T1000 (cell line): Measurements from ENCODE around the gene ZNF683.
"Not testable (repeated sequence)": the region's sequence is repeated elsewhere in the genome, so short reads cannot be mapped to it uniquely, and the experiment has no call there.

Source experiments
- DNase-seq: peaks from one replicate; lab custom pipeline; 2025; ENCODE audit warnings: mixed read lengths; lab: John Stamatoyannopoulos, UW

ZNF683 gene

DNA sequence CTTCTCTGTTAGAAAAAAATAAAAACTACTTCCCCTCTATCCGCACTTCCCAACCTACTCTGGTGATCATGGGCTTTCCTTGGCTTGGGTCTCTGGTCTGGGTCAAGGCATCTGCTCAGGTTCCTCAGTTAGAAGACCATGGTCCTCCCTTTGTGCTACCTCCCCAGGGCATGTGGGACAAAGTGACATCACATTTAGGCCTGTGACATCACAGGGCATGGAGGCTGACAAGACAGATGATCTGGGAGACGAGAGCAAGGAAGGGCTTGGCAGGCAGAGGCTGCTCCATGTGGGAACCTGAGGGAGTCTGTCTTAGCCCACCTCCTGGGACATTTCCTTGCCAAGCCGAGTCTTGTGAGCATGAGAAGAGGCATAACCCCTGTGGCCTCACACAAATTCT, at the start of gene ZNF683:
ZNF683 (minus strand) TSS at position 140 of the 400 bp plus-strand sequence. CDS start 4,179 bp downstream, outside the sequence.
- DNase-seq = not testable (repeated sequence)

DNA sequence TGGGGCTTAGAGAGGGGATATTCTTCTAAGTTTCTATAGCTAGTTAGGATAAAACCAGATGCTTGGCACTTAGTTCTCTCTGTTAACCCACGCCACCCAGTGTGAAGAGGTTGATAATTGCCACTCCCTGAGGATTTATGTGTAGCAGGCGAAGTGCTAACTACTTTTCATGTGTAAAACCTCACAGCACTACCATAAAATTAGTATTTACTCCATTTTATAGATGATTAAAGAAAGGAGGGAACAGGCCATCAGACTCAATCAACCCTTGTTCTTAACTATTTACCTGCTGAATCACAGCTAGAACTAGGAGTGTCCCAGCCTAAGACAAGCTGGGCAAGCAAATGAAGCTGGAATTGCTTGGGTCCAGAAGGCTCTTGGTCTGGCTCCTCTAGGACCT, 46.9 kb upstream of the ZNF683 start:
- DNase-seq = no peak

DNA sequence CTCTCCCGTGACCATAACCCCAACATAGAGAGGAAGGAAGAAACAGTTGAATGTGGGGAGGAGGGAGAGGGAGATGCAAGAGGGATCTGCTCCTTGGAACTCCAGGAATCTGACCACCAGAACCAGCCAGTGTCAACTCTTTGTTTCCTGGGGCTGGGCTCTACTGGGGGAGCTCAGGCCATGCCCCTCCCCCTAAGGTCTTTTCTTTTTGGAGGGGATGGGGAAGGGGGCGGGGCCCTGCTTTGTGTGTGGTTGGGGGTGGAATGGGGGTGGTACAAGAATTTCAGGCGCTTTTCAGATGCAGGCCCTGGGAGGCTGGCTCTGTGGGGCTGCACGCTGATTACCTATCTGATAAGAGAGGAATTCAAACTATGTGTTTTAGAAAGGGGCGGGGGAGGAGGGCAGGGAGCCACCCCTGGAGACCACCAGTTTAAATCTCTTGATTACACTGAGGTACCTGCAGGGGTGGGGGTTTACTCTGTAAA, 46.4 kb upstream of the ZNF683 start:
- DNase-seq = no peak

DNA sequence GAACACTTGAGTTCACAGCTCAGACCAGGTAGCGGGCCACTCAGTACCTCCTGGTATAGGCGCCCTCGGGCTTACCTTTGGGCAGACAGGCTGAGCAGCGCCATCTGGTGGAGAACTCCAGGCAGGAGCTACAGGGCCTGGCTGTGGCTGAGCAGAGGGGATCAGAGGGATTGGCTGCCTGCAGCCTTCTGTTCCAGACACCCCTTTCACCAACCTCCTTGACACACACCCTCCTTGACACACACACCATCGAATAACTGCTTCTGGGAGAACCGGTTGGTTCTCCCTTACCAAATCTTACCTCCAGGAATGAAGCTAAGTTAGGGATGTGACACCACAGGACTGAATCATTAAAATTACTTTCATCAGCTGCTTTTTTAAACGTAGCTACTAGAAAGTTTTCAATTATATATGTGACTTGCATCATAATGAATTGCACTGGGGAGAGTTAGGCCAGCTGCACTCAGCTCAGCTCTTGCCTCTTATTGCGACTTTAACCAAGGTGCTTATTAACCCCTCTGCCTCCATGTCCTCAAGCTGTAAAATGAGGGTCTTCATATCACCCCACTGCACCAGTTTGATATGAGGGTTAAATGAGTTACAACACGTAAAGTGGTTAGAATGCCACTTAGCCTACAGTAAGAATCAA, 44.7 kb upstream of the ZNF683 start:
- peak; percentile 17 for DNase-seq

DNA sequence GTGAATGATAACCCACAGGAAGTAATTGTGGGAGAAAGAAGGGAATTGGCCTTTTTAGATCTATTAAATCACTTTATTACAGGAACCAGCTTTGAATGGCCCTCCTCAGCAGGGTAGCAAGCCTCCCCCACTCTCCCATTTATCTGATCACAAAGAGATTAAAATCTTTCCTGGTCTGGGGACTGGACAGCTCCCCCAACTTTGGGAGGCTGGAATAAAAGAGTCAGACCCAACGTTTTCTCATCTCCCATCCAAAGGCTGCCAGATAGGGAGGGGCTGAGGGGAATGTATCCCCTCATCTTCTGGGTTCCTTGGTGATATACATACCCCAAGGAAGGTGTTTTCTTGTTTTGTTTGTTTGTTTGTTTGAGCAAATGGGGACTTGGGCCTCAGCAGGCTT, 40.5 kb upstream of the ZNF683 start:
- no peak for DNase-seq

DNA sequence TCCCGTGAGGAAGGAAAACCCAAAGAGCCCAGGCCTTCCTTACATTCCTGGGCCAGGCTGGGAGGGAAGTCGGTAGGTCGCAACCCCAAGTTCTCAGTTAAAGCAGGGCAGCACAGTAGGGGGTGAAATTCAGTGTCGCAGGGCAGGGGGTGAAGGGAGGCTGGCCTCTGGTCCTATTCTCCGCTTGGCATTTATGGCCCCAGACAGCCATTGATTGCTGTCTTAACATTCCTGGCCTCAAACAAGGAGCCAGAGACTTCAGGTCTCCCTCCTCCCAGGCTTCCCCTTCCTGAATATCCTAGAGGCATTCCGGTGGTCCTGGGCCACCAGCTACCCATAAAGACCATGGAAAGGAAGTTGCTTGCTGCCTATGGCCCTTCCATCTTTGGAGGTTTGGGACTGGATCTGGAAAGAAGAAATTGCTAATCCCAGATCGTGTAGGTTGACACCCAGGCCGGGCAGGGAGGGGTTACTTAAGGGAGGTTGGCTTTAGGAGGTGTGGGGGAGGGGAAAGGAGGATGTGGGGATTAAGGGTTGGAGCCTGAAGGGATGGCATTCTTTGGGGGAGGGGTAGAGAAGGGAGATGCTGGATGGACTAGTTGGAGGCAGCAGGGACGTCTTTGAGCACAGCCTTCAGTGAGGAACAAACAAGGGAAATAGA, 39.8 kb upstream of the ZNF683 start:
- no peak for DNase-seq

DNA sequence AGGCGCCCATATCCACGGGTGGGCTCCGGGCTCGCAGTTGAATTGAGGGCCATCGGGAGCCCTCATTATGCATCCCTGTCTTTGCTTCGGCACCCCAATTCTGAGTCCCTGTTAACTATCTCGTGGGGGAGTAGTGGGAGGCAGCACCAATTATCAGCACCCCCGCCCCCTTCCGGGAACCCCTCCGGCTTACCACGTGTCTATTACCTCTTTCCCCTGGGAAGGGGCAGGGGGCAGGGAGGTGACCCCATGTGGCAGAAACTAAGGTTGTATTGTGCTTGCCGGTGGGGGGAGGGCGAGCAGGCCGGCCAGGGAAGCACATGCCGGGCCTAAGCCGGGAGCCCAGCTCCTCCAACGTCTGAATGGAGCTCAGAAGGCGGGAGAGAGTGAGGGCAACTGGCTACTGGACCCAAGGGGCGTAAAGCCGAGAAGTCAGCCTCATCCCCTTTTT, 39.1 kb upstream of the ZNF683 start:
- no peak for DNase-seq

DNA sequence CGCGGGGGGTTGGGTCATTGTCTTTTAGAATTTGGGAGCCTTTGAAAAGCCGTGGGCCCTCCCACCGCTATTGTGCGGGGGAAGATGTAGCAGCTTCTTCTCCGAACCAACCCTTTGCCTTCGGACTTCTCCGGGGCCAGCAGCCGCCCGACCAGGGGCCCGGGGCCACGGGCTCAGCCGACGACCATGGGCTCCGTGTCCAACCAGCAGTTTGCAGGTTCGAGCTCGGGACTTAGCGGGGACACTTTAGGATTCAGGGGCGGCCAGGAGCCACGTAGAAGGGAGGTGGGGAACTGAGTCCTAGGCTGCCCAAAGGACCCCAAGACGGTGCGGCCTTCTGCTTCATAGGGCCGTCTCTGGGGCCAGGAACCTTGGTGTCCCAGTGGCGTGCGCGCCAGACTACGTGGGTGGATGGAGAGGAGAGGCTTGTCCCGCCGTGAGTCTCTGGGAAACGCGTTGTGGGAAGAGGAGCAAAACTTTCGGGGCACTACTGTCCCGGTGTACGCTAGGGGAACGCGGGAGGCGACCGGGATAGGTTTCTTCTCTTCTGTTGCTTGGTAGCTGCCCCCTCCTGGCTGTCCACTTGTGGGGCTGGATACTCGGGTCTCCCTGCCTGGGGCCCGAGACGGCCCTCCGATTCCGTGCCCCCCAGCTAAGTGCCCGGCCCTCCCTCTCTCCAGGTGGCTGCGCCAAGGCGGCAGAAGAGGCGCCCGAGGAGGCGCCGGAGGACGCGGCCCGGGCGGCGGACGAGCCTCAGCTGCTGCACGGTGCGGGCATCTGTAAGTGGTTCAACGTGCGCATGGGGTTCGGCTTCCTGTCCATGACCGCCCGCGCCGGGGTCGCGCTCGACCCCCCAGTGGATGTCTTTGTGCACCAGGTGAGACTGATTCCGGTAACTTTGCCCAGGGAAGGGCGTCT, 38.4 kb upstream of the ZNF683 start, which contains the start of gene LIN28A:
LIN28A (plus strand) TSS at position 112 of the 918 bp plus-strand sequence; CDS start at position 187, 75 bp downstream.
- DNase-seq = no peak

DNA sequence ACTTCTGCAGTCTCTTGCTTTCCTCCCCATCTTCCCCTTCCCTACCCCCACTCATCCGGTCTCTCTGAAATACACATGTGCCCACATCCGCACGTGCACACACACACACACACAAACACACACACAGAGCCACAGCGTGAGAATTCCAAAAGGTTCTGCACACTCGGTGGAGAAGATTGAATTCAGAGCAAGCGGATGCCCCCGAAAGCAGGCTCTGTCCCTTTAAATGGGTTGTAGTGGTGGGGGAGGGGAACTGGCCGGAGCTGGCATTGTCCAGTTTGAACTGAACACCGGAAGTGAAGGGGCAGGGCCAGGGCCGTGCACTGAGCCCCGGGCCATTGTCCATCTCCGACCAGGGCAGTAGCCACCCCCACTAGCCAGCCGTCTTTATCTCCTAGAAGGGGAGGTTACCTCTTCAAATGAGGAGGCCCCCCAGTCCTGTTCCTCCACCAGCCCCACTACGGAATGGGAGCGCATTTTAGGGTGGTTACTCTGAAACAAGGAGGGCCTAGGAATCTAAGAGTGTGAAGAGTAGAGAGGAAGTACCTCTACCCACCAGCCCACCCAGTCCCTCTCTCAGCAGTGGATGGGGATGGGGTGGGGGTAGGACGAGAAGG, 36.7 kb upstream of the ZNF683 start:
- no peak for DNase-seq

DNA sequence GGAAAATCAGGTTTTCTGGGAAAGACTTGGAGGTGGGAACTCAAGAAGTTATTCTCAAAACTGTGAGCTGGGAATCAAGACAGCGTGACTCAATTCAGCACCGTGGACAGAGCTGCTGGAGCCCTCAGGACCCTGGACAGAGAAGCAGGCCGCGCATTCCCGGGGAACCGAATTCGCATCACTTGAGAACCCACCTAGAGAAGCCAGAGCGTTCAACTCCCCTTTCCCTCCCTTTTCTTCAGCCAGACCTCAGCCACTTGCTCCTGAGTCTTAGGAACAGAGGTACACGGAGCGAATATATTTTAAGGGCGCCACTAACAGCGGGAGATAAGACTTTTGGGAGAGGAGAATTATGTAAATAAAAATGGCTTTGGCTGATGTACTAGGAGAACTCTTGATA, 36.1 kb upstream of the ZNF683 start:
- DNase-seq = peak; percentile 74

DNA sequence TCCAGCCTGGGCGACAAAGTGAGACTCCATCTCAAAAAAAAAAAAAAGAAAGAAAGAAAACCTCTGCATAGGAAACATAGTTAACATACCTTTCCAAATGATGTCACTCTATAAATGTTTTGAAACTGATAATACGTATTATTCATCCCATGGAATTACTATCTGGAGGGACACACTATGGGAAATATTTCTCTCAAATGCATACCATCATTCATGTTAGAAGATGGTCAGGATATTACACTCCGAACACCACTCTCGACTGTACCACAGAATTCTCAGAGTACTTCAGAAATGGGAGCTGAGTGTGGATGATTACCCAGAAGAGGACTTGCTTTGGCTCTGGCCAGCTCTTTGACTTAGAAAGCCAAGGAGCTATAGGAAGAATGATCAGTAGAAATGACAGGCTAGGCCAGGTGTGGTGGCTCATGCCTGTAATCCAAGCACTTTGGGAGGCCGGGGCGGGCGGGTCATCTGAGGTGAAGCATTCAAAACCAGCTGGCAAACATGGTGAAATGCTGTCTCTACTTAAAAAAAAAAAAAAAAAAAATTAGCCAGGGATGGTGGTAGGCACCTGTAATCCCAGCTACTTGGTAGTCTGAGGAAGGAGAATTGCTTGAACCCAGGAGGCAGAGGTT, 32.8 kb upstream of the ZNF683 start:
- no peak for DNase-seq

DNA sequence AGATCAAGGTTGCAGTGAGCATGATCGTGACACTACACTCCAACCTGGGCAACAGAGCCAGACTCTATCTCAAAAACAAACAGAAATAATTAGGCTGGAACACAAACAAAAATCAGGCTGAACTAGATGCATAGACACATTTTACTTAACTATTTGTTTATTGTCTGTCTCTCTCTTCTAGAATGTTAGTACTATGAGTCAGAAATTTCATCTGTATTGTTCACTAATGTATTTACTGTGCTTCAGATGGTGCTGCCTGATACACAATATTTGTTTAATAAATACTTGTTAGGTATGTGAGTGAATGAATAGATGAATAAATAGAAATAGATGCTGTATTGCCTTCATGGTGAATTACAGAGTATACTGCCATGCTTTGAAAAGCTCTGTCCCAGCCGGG, 32.1 kb upstream of the ZNF683 start:
- no peak for DNase-seq

DNA sequence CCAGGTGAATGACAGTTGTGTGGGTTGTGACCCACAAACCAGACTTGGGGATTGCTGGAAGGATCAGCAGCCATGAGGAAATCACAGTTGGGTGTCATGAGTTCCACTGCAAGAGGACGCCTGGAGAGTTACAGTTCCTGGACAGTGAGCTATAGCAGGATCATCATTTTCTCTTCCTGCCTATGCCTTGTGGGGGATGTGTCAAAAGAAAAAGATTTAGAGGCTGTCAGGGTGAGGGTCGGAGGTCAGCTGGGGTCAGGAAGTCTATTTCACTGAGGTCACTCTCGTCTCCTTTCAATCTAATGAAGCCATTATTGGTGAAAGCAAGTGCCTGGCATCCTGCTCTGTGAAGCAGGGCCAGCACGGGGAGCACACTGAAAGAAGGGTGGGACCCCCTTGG, 31.1 kb upstream of the ZNF683 start:
- DNase-seq = no peak

DNA sequence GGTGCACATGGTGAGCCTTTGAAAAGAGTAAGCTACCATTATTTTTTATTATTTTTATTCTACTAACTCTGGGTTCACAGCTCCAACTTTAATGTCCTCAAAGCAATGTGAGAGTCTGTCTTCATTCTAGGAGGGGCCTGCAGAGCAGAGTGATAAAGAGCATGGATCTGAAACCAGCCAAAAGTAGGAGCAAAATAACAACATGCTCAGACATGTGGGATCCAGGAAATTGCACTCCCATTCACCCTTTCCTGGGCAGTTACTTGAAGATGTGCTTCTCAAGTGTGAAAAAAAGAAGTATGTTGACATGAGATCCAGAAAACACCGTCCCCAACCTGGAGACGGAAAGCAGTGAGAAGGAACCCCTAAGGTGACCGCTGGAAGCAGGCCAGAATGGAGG, 29.3 kb upstream of the ZNF683 start:
- no peak for DNase-seq

DNA sequence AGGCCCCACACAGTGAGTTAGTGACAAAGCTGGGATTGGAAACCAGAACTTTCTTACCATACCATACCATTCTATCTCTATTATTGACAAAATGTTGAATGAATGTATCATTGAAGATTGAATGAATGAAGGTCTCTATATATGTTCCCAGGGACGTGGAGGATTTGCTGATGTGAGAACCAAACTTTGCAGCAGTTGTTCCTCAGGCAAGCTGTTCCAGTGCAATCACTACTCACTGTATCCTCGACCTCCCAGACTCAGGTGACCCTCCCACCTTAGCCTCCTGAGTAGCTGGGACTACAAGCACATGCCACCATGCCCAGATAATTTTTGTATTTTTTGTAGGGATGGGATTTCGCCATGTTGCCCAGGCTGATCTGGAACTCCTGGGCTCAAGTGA, 26.5 kb upstream of the ZNF683 start:
- DNase-seq = no peak

DNA sequence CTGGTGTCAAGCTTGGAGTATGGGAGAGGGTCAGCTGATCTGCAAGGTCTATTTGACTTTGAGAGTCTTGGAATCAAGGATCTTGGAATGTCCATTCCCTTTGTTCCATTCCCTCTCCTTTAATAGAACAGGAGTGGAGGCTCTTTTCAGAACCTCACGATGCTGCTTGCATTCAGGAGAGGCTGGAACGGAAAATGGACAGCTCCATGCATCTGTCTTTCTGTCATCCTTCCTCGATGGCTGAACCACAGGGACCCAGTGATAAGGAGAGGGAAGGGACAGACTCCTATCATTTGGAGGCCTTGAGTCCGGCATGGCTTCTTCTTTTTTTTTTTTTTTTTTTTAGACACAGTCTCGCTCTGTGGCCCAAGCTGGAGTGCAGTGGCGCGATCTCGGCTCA, 23.2 kb upstream of the ZNF683 start:
- DNase-seq = no peak

DNA sequence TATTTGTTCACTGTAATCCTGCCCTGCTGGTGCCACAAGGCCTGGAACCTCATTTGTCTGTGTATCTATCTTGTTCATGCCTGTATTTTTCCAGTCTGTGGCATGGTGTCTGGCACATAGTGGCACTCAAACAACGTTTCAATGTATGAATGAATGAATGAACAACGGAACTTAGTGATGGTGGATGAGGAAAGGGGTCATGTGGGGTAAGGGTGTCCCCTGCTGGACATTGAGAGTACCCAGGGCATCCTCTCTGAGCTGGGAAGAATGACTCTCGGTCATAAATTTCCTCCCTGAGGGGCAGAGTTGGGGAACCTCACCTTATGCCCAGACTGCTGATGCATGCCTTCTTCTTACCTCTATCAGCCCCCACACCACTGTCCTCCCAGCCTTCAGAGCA, 18.9 kb upstream of the ZNF683 start:
- DNase-seq = peak; percentile 10

DNA sequence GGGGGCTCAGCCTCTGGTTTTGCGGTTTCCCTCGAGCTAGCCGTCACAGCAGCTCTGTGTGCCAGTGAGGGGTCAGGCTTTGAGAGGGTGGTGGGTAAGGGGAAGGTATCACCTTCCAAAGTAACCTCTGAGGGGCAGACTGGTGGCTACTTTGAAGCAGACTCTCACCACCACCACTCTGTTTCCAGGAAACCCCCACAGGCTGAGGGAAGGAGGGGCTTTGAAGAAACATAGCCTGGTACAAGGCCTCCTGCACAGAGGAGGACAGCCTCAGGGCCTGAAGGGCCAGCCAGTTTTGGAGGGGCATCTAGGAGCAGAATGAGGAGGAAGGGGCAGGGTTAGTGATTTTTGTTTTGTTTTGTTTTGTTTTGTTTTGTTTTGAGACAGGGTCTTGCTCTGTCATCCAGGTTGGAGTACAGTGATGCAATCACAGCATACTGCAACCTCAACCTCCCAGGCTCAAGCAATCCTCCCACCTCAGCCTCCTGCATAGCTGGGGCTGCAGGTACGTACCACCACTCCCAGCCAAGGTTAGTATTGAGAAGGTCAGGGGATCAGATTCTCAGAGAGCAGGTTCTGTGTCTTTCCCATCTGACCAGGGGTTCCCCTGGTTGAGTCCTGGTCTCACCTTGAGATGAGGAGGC, 17.2 kb upstream of the ZNF683 start:
- no peak for DNase-seq

DNA sequence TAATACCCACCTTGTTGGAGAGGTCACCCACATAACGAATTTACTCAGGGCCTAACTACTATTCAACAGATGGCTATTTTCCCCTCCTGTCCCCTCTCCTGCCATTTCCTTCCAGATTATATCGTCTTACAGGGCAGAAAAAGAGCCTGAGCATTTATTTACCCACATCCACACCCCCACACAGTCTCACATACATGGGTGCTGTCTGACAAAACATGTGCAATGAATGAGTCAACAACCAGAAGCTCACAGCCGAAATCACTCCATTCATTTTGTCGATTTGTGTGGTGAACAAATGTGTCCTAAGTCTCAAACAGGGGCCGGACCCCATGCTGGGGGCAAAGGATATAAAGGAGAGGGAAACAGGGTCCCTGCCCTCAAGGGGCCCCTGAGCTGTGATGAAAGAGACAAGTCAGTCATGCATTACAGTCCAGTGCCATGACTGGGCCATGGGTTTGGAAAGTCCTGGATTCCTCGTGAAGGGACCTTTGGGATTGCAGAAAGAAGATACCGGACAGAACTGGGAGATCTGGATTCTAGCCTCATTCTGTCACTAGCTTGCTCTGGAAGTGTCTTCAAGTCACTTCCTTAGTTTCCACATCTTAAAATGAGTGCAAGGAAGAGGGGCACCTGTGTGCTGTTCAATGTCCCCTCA, 16.4 kb upstream of the ZNF683 start:
- DNase-seq = no peak

DNA sequence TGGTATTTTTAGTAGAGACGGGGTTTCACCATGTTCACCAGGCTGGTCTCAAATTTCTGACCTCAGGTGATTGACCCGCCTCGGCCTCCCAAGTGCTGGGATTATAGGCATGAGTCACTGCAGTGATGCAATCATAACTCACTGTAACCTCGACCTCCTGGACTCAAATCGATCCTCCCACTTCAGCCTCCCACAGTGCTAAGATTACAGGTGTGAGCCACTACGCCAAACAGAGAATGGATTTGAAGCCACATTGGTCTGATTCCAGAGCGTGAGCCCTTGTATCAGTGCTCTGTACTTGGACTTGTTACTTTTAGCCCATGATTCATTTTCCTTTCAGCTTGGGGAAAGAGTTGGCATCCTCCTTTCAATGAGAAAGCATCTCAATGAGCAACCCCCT, 14.9 kb upstream of the ZNF683 start:
- DNase-seq = peak; percentile 19
